Keratinocyte (primary cell): Measurements from ENCODE around the gene PPARD. TPM values are rescaled to one million over a fixed set of nuclear protein-coding genes. Genes with fewer than 3 reads are reported as not detected.

ENCODE experiments used
- DNase-seq: peaks from one replicate; pipeline ENCODE4 v3.0.0-alpha.2; 2011; ENCODE audit warnings: low read depth, missing footprints, low spot score
- FAIRE-seq: peaks from 2 replicates; lab custom pipeline; 2011; peaks lifted over from hg19 to GRCh38; lab: Jason Lieb, UNC
- H2AFZ ChIP-seq: 2 replicates; pipeline ENCODE4 v1.6.0; 2012; ENCODE audit warnings: low read length, control low read depth, inconsistent platforms; ENCODE audit not compliant: control insufficient read depth
- H3K27ac ChIP-seq: 2 replicates; pipeline ENCODE4 v1.5.1; 2011; ENCODE audit warnings: low read length; ENCODE audit not compliant: control insufficient read depth, insufficient read depth
- H3K27me3 ChIP-seq: 3 replicates; pipeline ENCODE4 v1.6.0; 2011; ENCODE audit warnings: low read length; ENCODE audit not compliant: control insufficient read depth, insufficient read depth; ENCODE audit errors: extremely low read depth
- H3K36me3 ChIP-seq, 2 experiments: 2 replicates in 1 of 2; 3 replicates in 1 of 2; pipeline ENCODE4 v1.5.1; 2011; ENCODE audit warnings: low read length in 2 of 2, mild to moderate bottlenecking in 1 of 2; ENCODE audit not compliant: control insufficient read depth in 2 of 2, insufficient read depth in 2 of 2; ENCODE audit errors: extremely low read depth in 1 of 2
- H3K4me1 ChIP-seq: 3 replicates; pipeline ENCODE4 v1.5.1; 2011; ENCODE audit warnings: low read length; ENCODE audit not compliant: control insufficient read depth, insufficient read depth; ENCODE audit errors: extremely low read depth
- H3K4me2 ChIP-seq: 3 replicates; pipeline ENCODE4 v1.6.0; 2011; ENCODE audit warnings: low read depth, low read length; ENCODE audit not compliant: control insufficient read depth, insufficient read depth; ENCODE audit errors: extremely low read depth
- H3K4me3 ChIP-seq, 3 experiments: fragments of 200-600 bp in 1 of 3; sonication (generic) in 1 of 3; 2 replicates in 2 of 3; 3 replicates in 1 of 3; pipeline ENCODE4 v1.5.1; 2011 to 2016; ENCODE audit warnings: low read length in 3 of 3, mild to moderate bottlenecking in 3 of 3, control low read depth in 2 of 3, inconsistent platforms in 1 of 3, low read depth in 1 of 3, mixed read lengths in 1 of 3, mixed run types in 1 of 3, moderate library complexity in 1 of 3; ENCODE audit not compliant: control insufficient read depth in 2 of 3, insufficient read depth in 2 of 3; ENCODE audit errors: extremely low read depth in 1 of 3
- H3K79me2 ChIP-seq: 2 replicates; pipeline ENCODE4 v1.6.0; 2012; ENCODE audit warnings: low read length; ENCODE audit not compliant: control insufficient read depth, insufficient read depth
- H3K9ac ChIP-seq: 3 replicates; pipeline ENCODE4 v1.6.0; 2011; ENCODE audit warnings: low read length; ENCODE audit not compliant: control insufficient read depth, insufficient read depth; ENCODE audit errors: extremely low read depth
- H3K9me1 ChIP-seq: 3 replicates; pipeline ENCODE4 v1.6.0; 2011; ENCODE audit warnings: low read length; ENCODE audit not compliant: control insufficient read depth, insufficient read depth; ENCODE audit errors: extremely low read depth
- H3K9me3 ChIP-seq: 2 replicates; pipeline ENCODE4 v1.5.1; 2012; ENCODE audit warnings: low read depth, low read length; ENCODE audit not compliant: control insufficient read depth
- H4K20me1 ChIP-seq: 3 replicates; pipeline ENCODE4 v1.6.0; 2011; ENCODE audit warnings: low read length; ENCODE audit not compliant: control insufficient read depth, insufficient read depth; ENCODE audit errors: extremely low read depth
- EZH2 ChIP-seq: IDR thresholded peaks from one replicate; pipeline ENCODE4 v1.6.1; 2012; ENCODE audit warnings: inconsistent platforms, mild to moderate bottlenecking, low read length, moderate library complexity
- dilution Hi-C: fragments of 300-500 bp; cut with MboI; formaldehyde crosslinking; loops from one replicate; pipeline ENCODE4 v1.7.0; 2020; ENCODE audit warnings: low sequenced_read_pairs; ENCODE audit not compliant: extremely low pct_ligation_motif_present
- polyA plus RNA-seq, 5 experiments: library from polyadenylated mRNA; depleted of rRNA in 3 of 5; stranded (reverse) in 3 of 5; stranded (forward) in 1 of 5; unstranded in 1 of 5; fragments of >200 nt; gene quantifications; 1 replicate in 1 of 5; 2 replicates in 3 of 5; 3 replicates in 1 of 5; pipeline versions ENCODE4 v1.2.1 to v1.2.3, GENCODE V29; 2011 to 2012; ENCODE audit warnings: missing spikeins in 2 of 5, low read depth in 1 of 5, low replicate concordance in 1 of 5
- TF ChIP-seq, protein P1 (sequence below), 3 experiments: IDR thresholded peaks in 1 of 3; conservative IDR thresholded peaks in 1 of 3; optimal IDR thresholded peaks in 1 of 3; 2 replicates in 2 of 3; 3 replicates in 1 of 3; pipeline versions ENCODE3 to v1.5.1; 2011; ENCODE audit warnings: low read length in 3 of 3, mild to moderate bottlenecking in 3 of 3, moderate library complexity in 2 of 3, control low read depth in 1 of 3, inconsistent platforms in 1 of 3; ENCODE audit not compliant: insufficient read depth in 2 of 3; ENCODE audit errors: extremely low read depth in 1 of 3

PPARD gene
- polyA plus RNA-seq, 1 donor (not counting 4 experiments of a cell fraction or from before 2014, with no cell fraction given), result 15.1 TPM

DNA sequence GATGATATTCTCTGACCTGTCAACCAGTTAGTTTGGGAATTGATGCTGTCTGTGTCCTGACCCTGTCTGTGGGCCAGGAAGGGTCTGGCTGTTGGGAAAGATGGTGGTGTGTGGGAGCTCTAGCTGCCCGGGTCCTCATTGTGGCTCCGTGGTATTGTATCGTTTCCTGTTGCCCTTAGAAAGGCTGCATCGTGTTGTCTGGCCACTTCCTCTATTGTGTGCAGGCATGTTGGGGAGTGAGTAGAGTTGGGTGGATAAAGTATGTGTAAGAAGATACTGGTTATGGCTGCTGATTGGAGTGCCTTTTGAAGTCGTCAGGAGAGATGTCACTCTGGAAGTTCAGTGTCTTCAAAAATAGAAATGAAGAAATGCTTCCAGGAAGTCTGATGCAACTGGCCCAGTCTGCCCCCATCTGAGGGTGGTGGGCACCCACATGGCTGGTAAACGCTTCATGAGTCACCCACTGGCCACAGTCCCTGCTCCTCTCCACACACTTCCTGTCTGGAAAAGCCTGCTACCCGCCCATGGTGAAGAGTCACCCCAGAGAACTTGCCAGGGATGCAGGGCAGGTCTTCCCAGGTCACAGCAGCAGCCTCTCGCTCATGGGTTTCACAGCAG lies 27.9 kb downstream of the PPARD start:
- FAIRE-seq (peak; percentile 53), DNase-seq (no peak)
- H3K4me1 ChIP-seq, result peaks cover 38% of the 10 kb centered on the region
- H3K27me3 ChIP-seq, result no peaks in the 10 kb centered on the region
- no peak for TF ChIP-seq EZH2
- TF ChIP-seq, protein P1, sequence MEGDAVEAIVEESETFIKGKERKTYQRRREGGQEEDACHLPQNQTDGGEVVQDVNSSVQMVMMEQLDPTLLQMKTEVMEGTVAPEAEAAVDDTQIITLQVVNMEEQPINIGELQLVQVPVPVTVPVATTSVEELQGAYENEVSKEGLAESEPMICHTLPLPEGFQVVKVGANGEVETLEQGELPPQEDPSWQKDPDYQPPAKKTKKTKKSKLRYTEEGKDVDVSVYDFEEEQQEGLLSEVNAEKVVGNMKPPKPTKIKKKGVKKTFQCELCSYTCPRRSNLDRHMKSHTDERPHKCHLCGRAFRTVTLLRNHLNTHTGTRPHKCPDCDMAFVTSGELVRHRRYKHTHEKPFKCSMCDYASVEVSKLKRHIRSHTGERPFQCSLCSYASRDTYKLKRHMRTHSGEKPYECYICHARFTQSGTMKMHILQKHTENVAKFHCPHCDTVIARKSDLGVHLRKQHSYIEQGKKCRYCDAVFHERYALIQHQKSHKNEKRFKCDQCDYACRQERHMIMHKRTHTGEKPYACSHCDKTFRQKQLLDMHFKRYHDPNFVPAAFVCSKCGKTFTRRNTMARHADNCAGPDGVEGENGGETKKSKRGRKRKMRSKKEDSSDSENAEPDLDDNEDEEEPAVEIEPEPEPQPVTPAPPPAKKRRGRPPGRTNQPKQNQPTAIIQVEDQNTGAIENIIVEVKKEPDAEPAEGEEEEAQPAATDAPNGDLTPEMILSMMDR (optimal IDR thresholded peaks at IDR 0.05 in 1 of 3, IDR thresholded peaks at IDR 0.05 in 1 of 3, conservative IDR thresholded peaks at IDR 0.05 in 1 of 3; ENCODE audit: extremely low read depth in 1 of 3, insufficient read depth in 2 of 3, low read length in 3 of 3), result no peak
- H3K9ac ChIP-seq, result peak overlapping the region; percentile 15
- H3K4me2 ChIP-seq, result peak overlapping the region; percentile 63
- dilution Hi-C loops, result no loop called here
- H3K79me2 ChIP-seq, result peaks cover 13% of the 10 kb centered on the region
- peak overlapping the region; percentile 83 for H3K27ac ChIP-seq
- no peaks in the 10 kb centered on the region for H4K20me1 ChIP-seq
- H3K4me3 ChIP-seq, result peak overlapping the region in 1 of 3 experiments; percentile 47
- H2AFZ ChIP-seq, result peak overlapping the region; percentile 72
- no peaks in the 10 kb centered on the region for H3K9me3 ChIP-seq
- H3K36me3 ChIP-seq, result no peaks in the 10 kb centered on the region
- H3K9me1 ChIP-seq, result peaks cover 4% of the 10 kb centered on the region

- Histone ChIP-seq H3K79me2 (peaks cover 13% of the 10 kb centered on the region), H3K4me3 (no peak overlapping the region), H3K27me3 (no peaks in the 10 kb centered on the region), H4K20me1 (no peaks in the 10 kb centered on the region), H2AFZ (no peak overlapping the region), H3K4me2 (peak overlapping the region; percentile 63), H3K27ac (peak overlapping the region; percentile 83), H3K4me1 (peaks cover 38% of the 10 kb centered on the region), H3K9ac (no peak overlapping the region), H3K36me3 (no peaks in the 10 kb centered on the region), H3K9me3 (no peaks in the 10 kb centered on the region), H3K9me1 (peaks cover 4% of the 10 kb centered on the region)
- no peak for FAIRE-seq
- no peak for TF ChIP-seq EZH2
- TF ChIP-seq, protein P1 (optimal IDR thresholded peaks at IDR 0.05 in 1 of 3, IDR thresholded peaks at IDR 0.05 in 1 of 3, conservative IDR thresholded peaks at IDR 0.05 in 1 of 3; ENCODE audit: extremely low read depth in 1 of 3, insufficient read depth in 2 of 3, low read length in 3 of 3), result no peak
- DNase-seq, result no peak
- dilution Hi-C loops, result no loop called here
Measured at GRCh38 chr6:35370785-35371493, 28.6 kb downstream of the PPARD start.
